GM20000 (cell line): Measurements from ENCODE around the gene DENND10.

Source experiments
- DNase-seq: peaks from one replicate; pipeline ENCODE4 v3.0.0; 2012; ENCODE audit warnings: low spot score
- CTCF ChIP-seq: IDR thresholded peaks from 2 replicates; pipeline ENCODE4 v1.5.1; 2012; ENCODE audit warnings: mild to moderate bottlenecking, control low read depth; ENCODE audit errors: extremely low read depth, missing control alignments

DENND10 gene

DNA sequence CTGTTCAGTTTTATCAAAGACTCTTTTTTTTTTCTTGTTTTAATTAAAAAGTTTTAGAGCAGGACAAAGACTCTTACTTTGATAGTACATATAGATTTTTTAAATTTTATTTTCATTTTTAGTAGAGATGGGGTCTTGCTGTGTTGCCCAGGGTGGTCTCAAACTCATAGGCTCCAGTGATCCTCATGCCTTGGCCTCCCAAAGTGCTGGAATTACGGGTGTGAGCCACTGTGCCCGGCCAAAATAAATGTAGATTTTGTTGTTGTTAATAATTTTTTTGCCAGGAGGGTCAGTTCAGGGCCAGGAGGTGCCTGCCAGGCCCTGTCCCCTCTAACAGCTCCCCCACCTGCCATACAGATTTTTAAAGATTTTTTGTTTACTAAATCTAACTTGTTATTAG lies 17.0 kb downstream of the DENND10 start:
- TF ChIP-seq CTCF, result no peak
- no peak for DNase-seq

- DNase-seq, result no peak
- no peak for TF ChIP-seq CTCF
These were observed 22.0 kb downstream of the DENND10 start for GRCh38 chr10:119125942-119126341.

- no peak for TF ChIP-seq CTCF
- DNase-seq, result no peak
These were observed 25.8 kb downstream of the DENND10 start for GRCh38 chr10:119129721-119130120.

- DNase-seq, result peak; percentile 53
- TF ChIP-seq CTCF, result no peak
These were observed 27.8 kb downstream of the DENND10 start for GRCh38 chr10:119131512-119132240.

DNA sequence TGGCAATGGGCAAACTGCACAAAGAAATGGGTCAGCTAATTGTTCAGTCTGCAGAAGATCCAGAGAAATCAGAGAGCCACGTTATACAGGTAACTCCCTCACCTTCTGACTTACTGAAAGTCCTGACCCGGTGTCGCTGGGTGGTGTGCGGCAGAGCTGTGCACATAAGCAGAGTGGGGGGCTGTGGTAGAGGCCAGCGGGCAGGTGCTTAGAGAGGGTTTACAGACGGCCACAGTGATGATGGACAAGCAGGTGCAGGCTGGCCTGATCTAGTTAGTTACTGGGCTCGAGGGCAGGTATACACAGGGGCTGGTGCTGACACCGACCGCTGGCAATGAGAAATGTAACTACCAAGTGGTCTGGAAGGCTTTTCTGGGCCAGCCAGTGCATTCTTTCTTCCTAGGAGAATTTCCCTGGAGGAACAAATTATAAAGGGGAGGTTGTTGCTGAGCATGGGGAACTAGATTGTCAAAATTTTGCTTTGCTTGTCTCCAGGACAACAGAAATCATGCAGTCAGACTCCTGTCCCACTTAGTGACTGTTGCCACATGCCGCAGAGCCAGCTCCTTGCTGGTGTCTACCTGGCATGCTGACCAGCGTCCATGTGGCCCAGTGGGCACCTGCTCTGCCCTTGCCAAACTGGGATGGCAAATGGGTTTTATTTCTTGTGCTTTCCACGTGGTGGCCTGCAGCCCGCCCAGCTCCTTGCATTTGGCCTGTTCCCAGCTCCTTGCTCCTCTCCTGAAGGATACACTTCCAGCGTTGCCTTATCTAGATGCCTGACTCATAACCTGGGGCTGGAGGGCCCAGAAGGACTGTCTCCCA lies 28.8 kb downstream of the DENND10 start:
- DNase-seq, result no peak
- no peak for TF ChIP-seq CTCF

DNA sequence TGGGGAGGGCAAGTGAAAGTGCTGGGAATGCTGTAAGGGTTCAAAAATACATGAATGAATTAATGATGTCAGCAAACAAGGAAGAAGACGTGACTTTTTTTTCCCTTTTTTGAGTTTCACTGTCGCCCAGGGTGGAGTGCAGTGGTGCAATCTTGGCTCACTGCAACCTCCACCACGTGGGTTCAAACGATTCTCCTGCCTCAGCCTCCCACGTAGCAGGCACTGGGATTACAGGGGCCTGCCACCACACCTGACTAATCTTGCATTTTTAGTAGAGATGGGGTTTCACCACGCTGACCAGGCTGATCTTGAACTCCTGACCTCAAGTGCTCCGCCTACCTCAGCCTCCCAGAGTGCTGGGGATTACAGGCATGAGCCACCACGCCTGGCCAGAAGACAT lies 30.0 kb downstream of the DENND10 start:
- TF ChIP-seq CTCF, result no peak
- no peak for DNase-seq

DNA sequence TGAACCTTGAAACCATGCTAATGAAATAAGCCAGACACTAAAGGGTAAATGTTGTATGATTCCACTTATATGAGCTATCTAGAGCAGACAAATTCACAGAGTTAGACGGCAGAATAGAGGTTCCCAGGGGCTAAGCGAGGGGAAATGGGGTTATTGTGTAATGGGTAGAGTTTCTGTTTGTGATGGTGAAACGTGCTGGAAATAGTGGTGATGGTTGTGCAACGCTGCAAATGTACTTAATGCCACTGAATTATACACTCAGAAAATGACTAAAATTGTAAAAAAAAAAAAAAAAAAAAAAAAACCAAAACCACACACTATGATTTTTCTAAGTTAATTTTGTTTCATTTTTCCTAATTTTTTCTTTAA lies 31.6 kb downstream of the DENND10 start:
- DNase-seq, result no peak
- no peak for TF ChIP-seq CTCF
